CD4-positive, alpha-beta T cell (primary cell): Measurements from ENCODE around the gene ARID2. TPM values are rescaled to one million over a fixed set of nuclear protein-coding genes. Genes with fewer than 3 reads are reported as not detected.

Source experiments
- ATAC-seq: fragments of 200-7000 bp; cut with Tn5 transposase; one replicate; pipeline ENCODE4 v1.10.0; 2022; ENCODE audit warnings: mild to moderate bottlenecking; ENCODE audit not compliant: poor library complexity
- CTCF ChIA-PET: fragments of 350-600 bp; sonication (Branson Sonifier 250); formaldehyde crosslinking; loops from one replicate; lab custom pipeline; 2021; ENCODE audit warnings: antibody characterized with exemption, inconsistent platforms; lab: Charles Lee
- POLR2A ChIA-PET: fragments of 350-600 bp; sonication (Branson Sonifier 250); formaldehyde crosslinking; loops from one replicate; lab custom pipeline; 2021; ENCODE audit warnings: antibody characterized with exemption, inconsistent platforms; lab: Charles Lee
- DNase-seq, 14 experiments: peaks; one replicate each; pipeline ENCODE4 v3.0.0-alpha.2; 2013 to 2020; ENCODE audit warnings: mixed read lengths in 2 of 14
- H3K27ac ChIP-seq, 2 donors: one replicate each; pipeline versions ENCODE4 v1.5.1 to v1.7.0; 2013; ENCODE audit warnings: low read length in 2 of 2, low read depth in 1 of 2, mild to moderate bottlenecking in 1 of 2
- H3K27me3 ChIP-seq, 2 experiments: 1 replicate in 1 of 2; 2 replicates in 1 of 2; pipeline versions ENCODE4 v1.6.1 to v1.7.0; 2013; ENCODE audit warnings: low read length in 2 of 2, control low read depth in 1 of 2, mild to moderate bottlenecking in 1 of 2, moderate library complexity in 1 of 2; ENCODE audit not compliant: insufficient read depth in 2 of 2, control insufficient read depth in 1 of 2
- H3K36me3 ChIP-seq: one replicate; pipeline ENCODE4 v1.6.1; 2013; ENCODE audit warnings: low read length, control low read depth; ENCODE audit not compliant: insufficient read depth
- H3K4me1 ChIP-seq: one replicate; pipeline ENCODE4 v1.6.1; 2013; ENCODE audit warnings: low read length, control low read depth; ENCODE audit not compliant: insufficient read depth
- H3K4me3 ChIP-seq: one replicate; pipeline ENCODE4 v1.5.1; 2013; ENCODE audit warnings: mild to moderate bottlenecking, low read length, moderate library complexity
- H3K9me3 ChIP-seq, 2 experiments: 1 replicate in 1 of 2; 2 replicates in 1 of 2; pipeline versions ENCODE4 v1.6.1 to v1.7.0; 2013; ENCODE audit warnings: low read length in 2 of 2, mild to moderate bottlenecking in 2 of 2, control low read depth in 1 of 2, moderate library complexity in 1 of 2; ENCODE audit not compliant: control insufficient read depth in 1 of 2, insufficient read depth in 1 of 2
- H3K27ac Mint-ChIP-seq: one replicate; pipeline ENCODE4 v1.8.0; 2020; ENCODE audit warnings: mixed read lengths
- H3K27me3 Mint-ChIP-seq: one replicate; pipeline ENCODE4 v1.8.0; 2021; ENCODE audit warnings: mixed read lengths
- H3K36me3 Mint-ChIP-seq: one replicate; pipeline ENCODE4 v1.8.0; 2021; ENCODE audit warnings: low read depth, mixed read lengths
- H3K4me1 Mint-ChIP-seq: one replicate; pipeline ENCODE4 v1.8.0; 2021; ENCODE audit warnings: low read depth, mixed read lengths
- H3K4me3 Mint-ChIP-seq: one replicate; pipeline ENCODE4 v1.8.0; 2020; ENCODE audit warnings: mild to moderate bottlenecking, mixed read lengths
- H3K9me3 Mint-ChIP-seq: one replicate; pipeline ENCODE4 v1.8.0; 2020; ENCODE audit warnings: mixed read lengths
- intact Hi-C, 2 experiments: fragments of 100-400 bp; cut with DNase I in 1 of 2; cut with micrococcal nuclease in 1 of 2; formaldehyde crosslinking; loops; one replicate each; pipeline versions ENCODE4 v1.15.1 to v1.9.0; 2023 to 2025; cut with DNase I, micrococcal nuclease
- total RNA-seq, 174 experiments: library from RNA in 2 of 174; stranded (reverse) in 2 of 174; gene quantifications; one replicate each; pipeline ENCODE4 v1.2.3 and lab custom pipeline; 2021 to 2026
- TF ChIP-seq, protein P1 (sequence below): fragments of 200-600 bp; IDR thresholded peaks from one replicate; pipeline ENCODE4 v1.8.0; 2022; ENCODE audit warnings: antibody characterized with exemption, mild to moderate bottlenecking

Gene ARID2
- total RNA-seq, 2 experiments from 2014 or later, result 49.0 to 51.3 TPM

DNA sequence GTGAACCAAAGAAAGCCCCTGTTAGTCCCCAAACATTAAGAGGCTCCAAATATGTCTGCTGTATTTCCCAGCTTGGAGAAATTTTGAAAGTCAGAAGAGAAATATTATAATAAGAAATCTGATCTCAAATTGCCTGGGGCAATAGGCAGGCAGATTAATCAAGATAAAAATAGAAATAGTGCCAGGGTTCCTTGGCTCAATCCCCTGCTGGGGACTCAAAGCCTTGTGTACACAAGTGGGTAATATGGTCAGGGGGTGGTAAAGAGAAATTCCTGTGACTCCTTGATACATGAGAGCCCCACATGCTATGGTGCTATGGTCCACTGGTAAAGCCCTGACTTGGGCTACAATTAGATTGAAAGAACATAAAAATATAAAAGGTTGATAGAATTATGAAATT, 41.3 kb upstream of the ARID2 start:
- no peaks in the 10 kb centered on the region for H3K4me1 ChIP-seq
- ChIA-PET POLR2A (no interaction called here), CTCF (no interaction called here)
- H3K27me3 Mint-ChIP-seq, result no peaks in the 10 kb centered on the region
- H3K9me3 ChIP-seq, result no peaks in the 10 kb centered on the region
- TF ChIP-seq, protein P1, sequence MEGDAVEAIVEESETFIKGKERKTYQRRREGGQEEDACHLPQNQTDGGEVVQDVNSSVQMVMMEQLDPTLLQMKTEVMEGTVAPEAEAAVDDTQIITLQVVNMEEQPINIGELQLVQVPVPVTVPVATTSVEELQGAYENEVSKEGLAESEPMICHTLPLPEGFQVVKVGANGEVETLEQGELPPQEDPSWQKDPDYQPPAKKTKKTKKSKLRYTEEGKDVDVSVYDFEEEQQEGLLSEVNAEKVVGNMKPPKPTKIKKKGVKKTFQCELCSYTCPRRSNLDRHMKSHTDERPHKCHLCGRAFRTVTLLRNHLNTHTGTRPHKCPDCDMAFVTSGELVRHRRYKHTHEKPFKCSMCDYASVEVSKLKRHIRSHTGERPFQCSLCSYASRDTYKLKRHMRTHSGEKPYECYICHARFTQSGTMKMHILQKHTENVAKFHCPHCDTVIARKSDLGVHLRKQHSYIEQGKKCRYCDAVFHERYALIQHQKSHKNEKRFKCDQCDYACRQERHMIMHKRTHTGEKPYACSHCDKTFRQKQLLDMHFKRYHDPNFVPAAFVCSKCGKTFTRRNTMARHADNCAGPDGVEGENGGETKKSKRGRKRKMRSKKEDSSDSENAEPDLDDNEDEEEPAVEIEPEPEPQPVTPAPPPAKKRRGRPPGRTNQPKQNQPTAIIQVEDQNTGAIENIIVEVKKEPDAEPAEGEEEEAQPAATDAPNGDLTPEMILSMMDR, result no peak
- H3K9me3 Mint-ChIP-seq, result no peaks in the 10 kb centered on the region
- H3K27ac Mint-ChIP-seq, result no peak overlapping the region
- H3K36me3 ChIP-seq, result no peaks in the 10 kb centered on the region
- no peak overlapping the region for H3K27ac ChIP-seq
- no peak for ATAC-seq
- H3K4me3 ChIP-seq, result no peak overlapping the region
- no peaks in the 10 kb centered on the region for H3K27me3 ChIP-seq
- no peak for DNase-seq
- H3K4me1 Mint-ChIP-seq, result no peaks in the 10 kb centered on the region
- no peak overlapping the region for H3K4me3 Mint-ChIP-seq
- intact Hi-C loops, result no loop called here
- H3K36me3 Mint-ChIP-seq, result no peaks in the 10 kb centered on the region

DNA sequence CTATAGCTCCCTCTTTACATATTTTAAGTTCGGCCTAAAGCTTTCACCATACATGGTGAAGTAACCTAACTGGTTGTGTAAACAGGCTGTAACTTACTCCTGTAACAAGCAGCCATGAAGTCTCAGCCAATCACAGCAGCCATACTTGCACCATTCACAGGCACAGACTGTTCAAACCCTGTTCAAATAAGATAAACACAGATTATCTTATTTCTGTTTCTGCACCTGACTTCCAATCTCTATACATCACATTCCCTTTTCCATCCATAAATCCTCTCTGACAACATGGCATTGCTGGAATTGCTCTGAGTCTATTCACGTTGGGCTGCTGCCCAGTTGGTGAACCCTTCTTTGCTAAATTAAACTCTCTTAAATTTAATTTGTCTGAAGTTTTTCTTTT, 34.5 kb upstream of the ARID2 start:
- Histone ChIP-seq H3K27ac (no peak overlapping the region), H3K9me3 (peaks cover 0 to 6% of the 10 kb centered on the region in 2 experiments), H3K4me1 (no peaks in the 10 kb centered on the region), H3K4me3 (no peak overlapping the region), H3K27me3 (no peaks in the 10 kb centered on the region), H3K36me3 (no peaks in the 10 kb centered on the region)
- ATAC-seq (no peak), DNase-seq (no peak)
- Mint-ChIP-seq H3K36me3 (peaks cover 4% of the 10 kb centered on the region), H3K9me3 (peaks cover 2% of the 10 kb centered on the region), H3K4me3 (no peak overlapping the region), H3K27ac (no peak overlapping the region), H3K4me1 (no peaks in the 10 kb centered on the region), H3K27me3 (no peaks in the 10 kb centered on the region)
- intact Hi-C loops, result no loop called here
- TF ChIP-seq, protein P1, result no peak
- ChIA-PET POLR2A (no interaction called here), CTCF (no interaction called here)

DNA sequence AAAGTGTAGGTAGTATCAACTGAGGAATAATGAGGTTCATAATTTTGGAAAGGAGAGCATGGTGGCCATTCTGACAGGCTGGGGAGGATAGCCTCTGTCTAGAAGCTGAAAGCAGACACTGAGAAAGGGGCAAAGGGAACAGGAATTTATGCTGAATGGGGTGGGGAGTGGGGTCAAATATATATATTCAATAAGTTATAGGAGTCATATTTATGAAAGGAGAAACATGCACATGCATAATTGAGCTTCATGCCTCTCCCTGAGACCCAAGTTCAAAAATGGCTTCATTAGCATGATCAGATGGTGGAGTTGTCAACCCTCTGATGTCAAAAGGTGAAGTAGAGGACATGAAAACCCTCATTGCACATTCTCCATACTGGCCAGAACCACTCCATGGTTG, 33.9 kb upstream of the ARID2 start:
- ATAC-seq, result no peak
- CTCF ChIA-PET, result no interaction called here
- H3K36me3 Mint-ChIP-seq, result peaks cover 4% of the 10 kb centered on the region

More for the DNA sequence above, 33.9 kb upstream of the ARID2 start:
- Mint-ChIP-seq H3K27me3 (no peaks in the 10 kb centered on the region), H3K9me3 (peaks cover 2% of the 10 kb centered on the region), H3K4me3 (no peak overlapping the region), H3K27ac (no peak overlapping the region), H3K4me1 (no peaks in the 10 kb centered on the region)
- no peak overlapping the region for H3K4me3 ChIP-seq
- no peaks in the 10 kb centered on the region for H3K36me3 ChIP-seq
- POLR2A ChIA-PET, result no interaction called here
- DNase-seq, result no peak
- no peaks in the 10 kb centered on the region for H3K27me3 ChIP-seq
- no peak overlapping the region for H3K27ac ChIP-seq
- intact Hi-C loops, result no loop called here
- TF ChIP-seq, protein P1, result no peak
- H3K4me1 ChIP-seq, result no peaks in the 10 kb centered on the region
- H3K9me3 ChIP-seq, result peaks cover 0 to 6% of the 10 kb centered on the region in 2 experiments
